ENCODE data around the gene C1orf115.
"Not testable (repeated sequence)": the region's sequence is repeated elsewhere in the genome, so short reads cannot be mapped to it uniquely, and the experiment has no call there.

The C1orf115 gene

GRCh38 chr1:220690140-220691052, at the start of gene C1orf115:
C1orf115 (plus strand) TSS chr1:220690363; CDS start chr1:220690403, 40 bp downstream.
- peak; percentile 24 to 42 for DNase-seq (ENCODE audit: low read depth in 2 of 2, low spot score in 1 of 2)

DNA sequence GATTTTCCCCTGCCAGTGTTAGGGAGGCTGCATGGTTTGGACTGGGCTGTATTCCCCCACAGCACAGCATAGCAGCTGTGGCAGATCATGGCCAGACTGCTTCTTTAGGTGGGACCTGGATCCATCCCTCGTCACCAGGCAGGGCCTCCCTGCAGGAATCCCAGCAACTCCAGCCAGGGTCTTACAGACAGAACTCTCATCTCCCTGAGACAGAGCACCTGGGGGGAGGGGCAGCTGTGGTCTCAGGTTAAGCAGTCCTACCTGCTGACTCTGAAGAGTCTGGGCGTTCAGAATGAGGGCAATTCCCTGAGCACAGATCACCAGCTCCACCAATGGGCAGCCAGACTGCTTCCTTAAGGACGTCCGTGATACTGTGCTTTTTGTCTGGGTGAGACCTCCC, 47.9 kb upstream of the C1orf115 start:
- DNase-seq (ENCODE audit: low read depth in 2 of 2, low spot score in 1 of 2) = no peak

DNA sequence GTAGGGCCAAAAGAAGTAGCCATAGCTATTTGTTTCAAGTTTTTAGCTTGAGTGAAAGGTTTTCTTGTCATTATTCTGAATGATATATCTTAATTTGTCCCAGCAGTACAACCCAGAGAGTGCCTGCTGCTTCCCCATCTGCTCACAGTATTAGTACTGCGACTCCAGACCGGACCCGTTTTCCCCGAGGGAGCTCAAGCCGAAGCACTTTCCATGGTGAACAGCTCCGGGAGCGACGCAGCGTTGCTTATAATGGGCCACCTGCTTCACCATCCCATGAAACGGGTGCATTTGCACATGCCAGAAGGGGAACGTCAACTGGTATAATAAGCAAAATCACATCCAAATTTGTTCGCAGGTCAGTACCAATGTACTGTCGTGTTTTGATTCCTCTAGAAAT, 37.2 kb upstream of the C1orf115 start:
- DNase-seq (ENCODE audit: low read depth in 2 of 2, low spot score in 1 of 2) = no peak

GRCh38 chr1:220655509-220655908, 34.7 kb upstream of the C1orf115 start:
- DNase-seq (ENCODE audit: low read depth in 2 of 2, low spot score in 1 of 2) = no peak

- no peak for DNase-seq (ENCODE audit: low read depth in 2 of 2, low spot score in 1 of 2)
These were observed 34.0 kb upstream of the C1orf115 start for GRCh38 chr1:220655961-220656740.

- no peak for DNase-seq (ENCODE audit: low read depth in 2 of 2, low spot score in 1 of 2)
These were observed 23.8 kb upstream of the C1orf115 start for GRCh38 chr1:220666349-220666748.

DNA sequence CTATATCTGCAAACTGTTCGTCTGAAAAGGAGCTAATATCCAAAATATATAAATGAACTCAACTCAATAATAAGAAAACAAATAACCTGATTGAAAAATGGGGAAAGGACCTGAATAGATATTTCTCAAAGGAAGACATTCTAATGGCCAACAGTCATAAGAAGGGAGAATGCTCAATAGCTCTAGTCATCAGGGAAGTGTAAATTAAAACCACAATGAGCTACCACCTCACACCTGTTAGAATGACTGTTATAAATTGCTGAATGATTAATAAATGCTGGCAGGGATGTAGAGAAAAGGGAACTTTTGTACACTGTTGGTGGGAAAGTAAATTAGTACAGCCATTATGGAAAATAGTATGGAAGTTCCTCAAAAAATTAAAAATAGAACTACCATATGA, 21.2 kb upstream of the C1orf115 start:
- no peak for DNase-seq (ENCODE audit: low read depth in 2 of 2, low spot score in 1 of 2)

DNA sequence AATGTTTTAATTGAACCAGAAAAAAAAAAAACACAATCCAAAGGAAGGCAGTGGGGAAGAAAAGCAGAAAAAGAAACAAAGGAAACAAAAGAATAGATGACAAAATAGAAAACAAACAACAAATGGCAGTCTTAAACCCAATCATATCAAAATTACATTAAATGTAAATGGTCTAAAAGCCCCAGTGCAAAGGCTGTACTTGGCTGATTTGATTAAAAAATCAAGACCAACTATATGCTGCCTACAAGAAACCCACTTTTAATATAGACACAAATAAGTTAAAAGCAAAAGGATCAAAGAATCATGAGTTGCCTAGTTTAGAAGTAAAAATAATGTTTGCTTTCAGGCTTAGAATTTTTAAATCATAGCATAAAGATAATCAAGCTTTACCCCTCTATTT, 19.8 kb upstream of the C1orf115 start:
- DNase-seq (ENCODE audit: low read depth in 2 of 2, low spot score in 1 of 2) = no peak

- no peak for DNase-seq (ENCODE audit: low read depth in 2 of 2, low spot score in 1 of 2)
These were observed 16.2 kb upstream of the C1orf115 start for GRCh38 chr1:220673921-220674320.

- DNase-seq (ENCODE audit: low read depth in 2 of 2, low spot score in 1 of 2) = no peak
These were observed 12.9 kb upstream of the C1orf115 start for GRCh38 chr1:220677251-220677650.

DNA sequence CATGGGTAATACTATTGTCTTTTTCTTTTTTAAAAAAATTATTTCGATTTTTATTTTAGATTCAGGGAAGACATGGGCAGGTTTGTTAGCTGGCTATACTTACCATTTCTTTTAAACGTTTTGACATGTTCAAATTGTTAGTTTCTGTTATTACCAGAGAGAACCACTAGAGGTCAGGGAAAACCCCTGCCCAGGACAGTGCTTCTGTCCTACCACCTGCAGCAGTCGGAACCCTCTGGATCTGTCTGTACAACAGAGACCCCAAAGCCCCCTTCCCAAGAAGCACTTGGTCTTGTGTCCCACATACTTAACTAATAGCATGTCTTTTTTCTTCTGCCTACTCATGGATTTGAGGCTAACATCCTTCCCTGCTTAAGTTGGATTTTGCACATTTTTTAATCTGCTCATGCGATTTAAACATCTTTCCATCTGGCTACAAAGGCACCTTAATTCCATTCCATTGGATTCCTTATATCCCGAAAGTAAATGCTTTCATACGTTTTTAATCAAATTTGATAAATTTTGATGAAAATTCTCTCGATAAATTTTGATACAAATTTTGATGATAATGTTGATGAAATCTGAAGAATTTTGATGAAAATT, 10.0 kb upstream of the C1orf115 start:
- DNase-seq (ENCODE audit: low read depth in 2 of 2, low spot score in 1 of 2) = no peak

GRCh38 chr1:220681220-220681880, 8.8 kb upstream of the C1orf115 start:
- no peak for DNase-seq (ENCODE audit: low read depth in 2 of 2, low spot score in 1 of 2)

- DNase-seq (ENCODE audit: low read depth in 2 of 2, low spot score in 1 of 2) = no peak
These were observed 7.1 kb upstream of the C1orf115 start for GRCh38 chr1:220682901-220683576.

GRCh38 chr1:220683716-220684115, 6.4 kb upstream of the C1orf115 start:
- not testable (repeated sequence) for DNase-seq (ENCODE audit: low read depth in 2 of 2, low spot score in 1 of 2)

GRCh38 chr1:220684890-220685289, 5.3 kb upstream of the C1orf115 start:
- no peak for DNase-seq (ENCODE audit: low read depth in 2 of 2, low spot score in 1 of 2)

DNA sequence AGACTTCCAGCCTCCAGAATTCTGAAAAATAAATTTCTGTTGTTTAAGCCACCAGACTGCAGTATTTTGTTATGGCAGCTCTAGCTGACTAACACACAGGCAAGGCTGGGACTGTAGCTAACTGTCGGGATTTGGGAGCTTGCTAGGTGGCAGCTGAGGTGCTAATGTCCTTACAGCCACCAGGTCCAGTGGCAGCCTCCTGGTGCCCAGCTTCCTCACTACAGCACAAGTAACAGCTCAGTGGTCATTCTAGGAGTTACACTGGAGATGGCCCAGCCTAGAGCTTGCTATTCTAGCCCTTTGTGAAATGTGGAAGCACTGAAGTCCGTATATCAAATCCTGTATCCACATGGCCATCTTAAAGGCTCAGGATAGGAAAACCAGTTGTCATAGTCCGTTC, 4.3 kb upstream of the C1orf115 start:
- DNase-seq (ENCODE audit: low read depth in 2 of 2, low spot score in 1 of 2) = no peak

DNA sequence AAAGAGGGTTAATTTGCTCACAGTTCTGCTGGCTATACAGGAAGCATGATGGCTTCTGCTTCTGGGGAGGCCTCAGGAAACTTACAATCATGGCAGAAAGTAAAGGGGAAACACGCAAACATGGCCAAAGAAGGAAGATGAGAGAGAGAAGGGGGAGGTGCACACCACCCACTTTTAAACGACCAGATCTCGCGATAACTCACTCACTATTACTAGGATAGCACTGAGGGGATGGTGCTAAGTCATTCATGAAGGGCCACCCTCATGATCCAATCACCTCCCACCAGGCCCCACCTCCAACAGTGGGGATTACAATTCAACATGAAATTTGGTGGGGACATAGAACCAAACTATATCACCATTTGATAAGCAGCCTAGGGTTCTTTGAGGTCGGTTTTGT, 2.4 kb upstream of the C1orf115 start:
- DNase-seq (ENCODE audit: low read depth in 2 of 2, low spot score in 1 of 2) = no peak

DNA sequence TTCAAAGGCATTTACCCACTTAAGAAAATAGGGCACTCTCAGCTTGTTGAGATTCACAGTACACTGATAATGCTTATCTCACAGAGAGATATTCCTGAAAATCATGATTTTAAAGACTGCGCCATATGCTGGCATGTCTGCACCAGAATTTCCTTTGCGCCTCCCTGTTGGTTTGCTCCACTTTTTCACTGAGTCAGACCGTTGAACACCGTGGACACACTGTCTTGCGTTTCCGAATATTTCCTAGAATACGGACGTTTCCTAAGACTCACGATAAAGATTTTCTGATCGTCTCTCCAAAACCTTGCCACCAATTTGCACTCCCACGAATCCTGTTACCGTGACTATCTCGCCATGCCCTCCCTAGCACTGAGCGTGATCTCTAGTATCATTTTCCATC, 497 bp upstream of the C1orf115 start:
- no peak for DNase-seq (ENCODE audit: low read depth in 2 of 2, low spot score in 1 of 2)

DNA sequence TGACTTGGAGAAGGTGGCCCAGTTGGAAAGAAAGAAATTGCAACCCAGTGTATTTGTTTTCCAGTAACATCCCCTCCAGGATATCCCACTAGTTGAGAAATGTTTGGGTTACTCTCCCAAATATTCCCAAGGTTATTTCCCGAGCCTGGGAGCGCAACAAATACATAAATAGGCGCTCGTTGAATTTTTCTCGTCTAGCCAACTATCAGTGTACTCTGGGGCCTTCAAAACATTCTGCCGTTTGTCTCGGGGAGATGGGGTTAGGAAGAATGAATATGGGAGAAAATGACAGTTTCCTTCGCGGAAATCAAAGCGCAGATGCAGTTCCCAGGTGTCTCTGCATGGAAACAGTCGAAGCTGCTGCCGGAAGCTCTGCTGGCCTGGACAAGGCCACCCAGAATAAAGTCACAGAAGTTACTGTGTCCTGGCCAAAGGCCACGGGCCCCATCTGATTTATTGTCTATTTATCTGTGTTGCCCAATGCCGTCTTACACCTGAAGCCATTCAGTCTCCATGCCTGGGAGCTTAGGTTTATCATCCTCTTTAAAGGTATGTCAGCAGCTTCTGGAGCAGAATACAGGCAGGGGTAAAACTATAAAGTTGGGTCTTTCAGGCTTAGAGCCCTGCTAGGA, 1.0 kb downstream of the C1orf115 start:
- DNase-seq (ENCODE audit: low read depth in 2 of 2, low spot score in 1 of 2) = no peak

Data from stimulated activated CD8-positive, alpha-beta memory T cell treated with anti-CD3 and anti-CD28 coated beads, Interleukin-4, amount 100 ng/mL, for 1 hour (primary cell).